Measurements from ENCODE around the gene WDR7. TPM values are rescaled to one million over a fixed set of nuclear protein-coding genes. Genes with fewer than 3 reads are reported as not detected.

WDR7 gene
- polyA plus RNA-seq, 2 of the 4 experiments (the other 2 are of a cell fraction) = 4.2 to 7.0 TPM

GRCh38 chr18:56910967-56911366 is 259.8 kb downstream of the WDR7 start:
- TF ChIP-seq NPAS2 (CRISPR knock-in tag; IDR thresholded peaks at IDR 0.05; ENCODE audit: borderline replicate concordance) (no peak), JUNB (IDR thresholded peaks at IDR 0.05) (no peak), CTCF (IDR thresholded peaks at IDR 0.05) (no peak), HOXA7 (CRISPR knock-in tag; IDR thresholded peaks at IDR 0.05) (no peak), MAFK (IDR thresholded peaks at IDR 0.05; ENCODE audit: partially characterized antibody) (no peak), REST (IDR thresholded peaks at IDR 0.05) (no peak), KDM5A (IDR thresholded peaks at IDR 0.05) (no peak), E2F6 (IDR thresholded peaks at IDR 0.05; ENCODE audit: borderline replicate concordance, low read depth) (no peak), ZSCAN20 (CRISPR knock-in tag; IDR thresholded peaks at IDR 0.05) (no peak), MAZ (IDR thresholded peaks at IDR 0.05; ENCODE audit: borderline replicate concordance, low read depth, low read length) (no peak), FOSL2 (IDR thresholded peaks at IDR 0.05) (no peak), FOSL2 (CRISPR knock-in tag; IDR thresholded peaks at IDR 0.05) (no peak), EP300 (IDR thresholded peaks at IDR 0.05) (no peak), RARB (CRISPR knock-in tag; IDR thresholded peaks at IDR 0.05) (no peak), HOXB5 (CRISPR knock-in tag; IDR thresholded peaks at IDR 0.05) (no peak), PHF8 (IDR thresholded peaks at IDR 0.05; ENCODE audit: borderline replicate concordance, low read depth) (no peak), PBX3 (IDR thresholded peaks at IDR 0.05) (no peak)
- 75% methylated on average over 3 of the region's 4 CpGs for WGBS (ENCODE audit: missing lambda C conversion rate)
- Histone ChIP-seq H3K9me3 (no peaks in the 10 kb centered on the region), H3K27ac (no peak overlapping the region), H3K4me3 (no peak overlapping the region), H3K4me2 (no peak overlapping the region), H3K4me1 (no peaks in the 10 kb centered on the region)
- no peak for FAIRE-seq
- CTCF ChIA-PET = interaction anchor here (1.0 kb wide), 2 partner anchors 17 to 42 kb away, joined by 3 to 4 read pairs; no protein-coding TSS in a partner anchor
- DNase-seq (ENCODE audit: low read depth in 1 of 2, low spot score in 1 of 2) = no peak
- POLR2A ChIA-PET = no interaction called here
- ATAC-seq = no peak

- no peak for FAIRE-seq
- ChIA-PET POLR2A (no interaction called here), CTCF (no interaction called here)
- no peak for ATAC-seq
- Histone ChIP-seq H3K9me3 (no peaks in the 10 kb centered on the region), H3K4me3 (no peak overlapping the region), H3K27ac (no peak overlapping the region), H3K4me1 (no peaks in the 10 kb centered on the region), H3K4me2 (no peak overlapping the region)
- WGBS (ENCODE audit: missing lambda C conversion rate) = 70% methylated on average over 4 of the region's 4 CpGs
- DNase-seq (ENCODE audit: low read depth in 1 of 2, low spot score in 1 of 2) = no peak
- no peak for TF ChIP-seq RARB (CRISPR knock-in tag; IDR thresholded peaks at IDR 0.05)
- no peak for TF ChIP-seq ZSCAN20 (CRISPR knock-in tag; IDR thresholded peaks at IDR 0.05)
- no peak for TF ChIP-seq FOSL2 (IDR thresholded peaks at IDR 0.05)
- TF ChIP-seq FOSL2 (CRISPR knock-in tag; IDR thresholded peaks at IDR 0.05) = no peak
- no peak for TF ChIP-seq ATOH8 (CRISPR knock-in tag; IDR thresholded peaks at IDR 0.05; ENCODE audit: low read depth)
- TF ChIP-seq ESRRA (IDR thresholded peaks at IDR 0.05; ENCODE audit: borderline replicate concordance, low read length) = no peak
- TF ChIP-seq EP300 (IDR thresholded peaks at IDR 0.05) = no peak
- TF ChIP-seq USF2 (IDR thresholded peaks at IDR 0.05) = no peak
- TF ChIP-seq REST (IDR thresholded peaks at IDR 0.05) = no peak
- no peak for TF ChIP-seq FOSB (CRISPR knock-in tag; IDR thresholded peaks at IDR 0.05)
- TF ChIP-seq CHD2 (IDR thresholded peaks at IDR 0.05; ENCODE audit: low read length, partially characterized antibody) = no peak
- TF ChIP-seq MYC (IDR thresholded peaks at IDR 0.05; ENCODE audit: borderline replicate concordance, low read length) = no peak
- TF ChIP-seq E2F6 (IDR thresholded peaks at IDR 0.05; ENCODE audit: borderline replicate concordance, low read depth) = no peak
Observed at GRCh38 chr18:56913941-56914340, 262.8 kb downstream of the WDR7 start.

Measured in A549 (cell line).